ENCODE results near the gene SYCE3. TPM values are rescaled to one million over a fixed set of nuclear protein-coding genes. Genes with fewer than 3 reads are reported as not detected.
"Not testable (repeated sequence)": the region's sequence is repeated elsewhere in the genome, so short reads cannot be mapped to it uniquely, and the experiment has no call there.

The SYCE3 gene
- total RNA-seq, 2 experiments from 2014 or later: not detected

DNA sequence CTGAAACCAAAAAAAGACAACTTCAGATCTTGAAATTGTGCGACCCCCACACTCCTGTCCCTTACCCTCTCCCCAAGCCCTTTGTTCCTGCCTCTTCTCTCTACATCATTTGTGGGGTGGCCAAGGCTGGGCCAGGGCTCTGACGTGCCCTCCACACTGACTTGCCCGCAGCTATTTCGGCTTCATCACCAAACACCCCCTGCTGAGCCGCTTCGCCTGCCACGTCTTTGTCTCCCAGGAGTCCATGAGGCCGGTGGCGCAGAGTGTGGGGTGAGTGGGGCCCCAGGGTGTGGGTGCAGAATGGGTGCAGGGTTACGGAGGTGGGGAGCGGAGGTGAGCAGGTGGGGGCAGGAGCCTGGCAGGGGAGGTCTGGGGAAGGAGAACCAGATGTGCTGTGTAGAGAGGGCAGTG lies 47.3 kb upstream of the SYCE3 start:
- ChIA-PET POLR2A (no interaction called here), CTCF (no interaction called here)
- H3K4me1 Mint-ChIP-seq (ENCODE audit: low read depth): no peaks in the 10 kb centered on the region
- intact Hi-C loops (cut with micrococcal nuclease): no loop called here
- no peak overlapping the region for H3K4me3 Mint-ChIP-seq
- peaks cover 20% of the 10 kb centered on the region for H3K27me3 Mint-ChIP-seq
- H3K9me3 Mint-ChIP-seq: no peaks in the 10 kb centered on the region
- TF ChIP-seq, protein P1, sequence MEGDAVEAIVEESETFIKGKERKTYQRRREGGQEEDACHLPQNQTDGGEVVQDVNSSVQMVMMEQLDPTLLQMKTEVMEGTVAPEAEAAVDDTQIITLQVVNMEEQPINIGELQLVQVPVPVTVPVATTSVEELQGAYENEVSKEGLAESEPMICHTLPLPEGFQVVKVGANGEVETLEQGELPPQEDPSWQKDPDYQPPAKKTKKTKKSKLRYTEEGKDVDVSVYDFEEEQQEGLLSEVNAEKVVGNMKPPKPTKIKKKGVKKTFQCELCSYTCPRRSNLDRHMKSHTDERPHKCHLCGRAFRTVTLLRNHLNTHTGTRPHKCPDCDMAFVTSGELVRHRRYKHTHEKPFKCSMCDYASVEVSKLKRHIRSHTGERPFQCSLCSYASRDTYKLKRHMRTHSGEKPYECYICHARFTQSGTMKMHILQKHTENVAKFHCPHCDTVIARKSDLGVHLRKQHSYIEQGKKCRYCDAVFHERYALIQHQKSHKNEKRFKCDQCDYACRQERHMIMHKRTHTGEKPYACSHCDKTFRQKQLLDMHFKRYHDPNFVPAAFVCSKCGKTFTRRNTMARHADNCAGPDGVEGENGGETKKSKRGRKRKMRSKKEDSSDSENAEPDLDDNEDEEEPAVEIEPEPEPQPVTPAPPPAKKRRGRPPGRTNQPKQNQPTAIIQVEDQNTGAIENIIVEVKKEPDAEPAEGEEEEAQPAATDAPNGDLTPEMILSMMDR (IDR thresholded peaks at IDR 0.05): no peak
- H3K36me3 Mint-ChIP-seq (ENCODE audit: low read depth): no peaks in the 10 kb centered on the region
- ATAC-seq (no peak), DNase-seq (no peak)
- no peak overlapping the region for H3K27ac Mint-ChIP-seq

DNA sequence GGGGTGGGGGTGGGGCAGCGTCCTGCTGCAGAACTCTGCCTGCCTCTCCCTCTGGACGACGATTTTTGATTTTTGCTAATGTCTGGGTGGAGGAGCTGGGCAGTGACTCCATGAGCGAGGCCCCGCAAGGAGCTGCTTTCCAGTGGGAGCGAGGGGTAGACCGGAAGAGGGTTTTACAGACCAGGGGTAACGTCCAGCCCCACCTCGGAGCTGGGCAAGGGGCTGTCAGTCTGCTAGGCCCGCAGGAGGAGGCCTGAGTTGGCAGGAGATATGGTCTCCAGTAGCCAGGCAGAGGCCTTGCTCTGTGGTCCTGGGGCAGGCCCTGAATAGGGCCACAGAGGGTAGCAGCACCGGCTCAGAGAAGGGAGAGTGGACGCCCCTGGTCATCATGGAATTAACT lies 46.9 kb upstream of the SYCE3 start:
- Mint-ChIP-seq H3K27ac (no peak overlapping the region), H3K4me3 (no peak overlapping the region), H3K36me3 (ENCODE audit: low read depth) (no peaks in the 10 kb centered on the region), H3K4me1 (ENCODE audit: low read depth) (no peaks in the 10 kb centered on the region), H3K27me3 (peaks cover 20% of the 10 kb centered on the region), H3K9me3 (no peaks in the 10 kb centered on the region)
- ATAC-seq (no peak), DNase-seq (no peak)
- intact Hi-C loops (cut with micrococcal nuclease): no loop called here
- ChIA-PET CTCF (no interaction called here), POLR2A (interaction anchor here (1.0 kb wide), 1 partner anchor 12 kb away, joined by 3 read pairs; no protein-coding TSS in a partner anchor)
- TF ChIP-seq, protein P1 (IDR thresholded peaks at IDR 0.05): no peak

DNA sequence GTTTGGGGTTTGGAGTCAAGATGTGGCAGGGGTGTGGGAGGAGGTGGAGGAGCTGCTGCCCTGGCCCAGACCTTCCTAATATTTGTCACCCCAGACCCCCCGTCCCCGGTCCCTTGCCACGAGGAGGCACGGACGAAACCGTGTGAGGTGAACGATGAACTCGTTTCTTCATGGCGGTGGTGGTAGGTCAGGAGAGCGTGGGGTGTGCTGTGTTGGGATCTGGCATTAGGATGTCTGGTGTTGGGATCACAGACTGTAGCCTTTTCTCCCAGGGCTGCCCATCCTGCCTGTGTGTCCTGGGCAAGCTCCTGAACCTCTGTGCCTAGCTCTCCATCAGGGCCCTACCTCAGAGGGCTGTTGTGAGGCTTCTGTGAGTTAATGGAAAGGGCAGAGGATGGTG lies 46.3 kb upstream of the SYCE3 start:
- no peak for DNase-seq
- H3K9me3 Mint-ChIP-seq: no peaks in the 10 kb centered on the region
- no peaks in the 10 kb centered on the region for H3K4me1 Mint-ChIP-seq (ENCODE audit: low read depth)
- ChIA-PET POLR2A (interaction anchor here (1.0 kb wide), 2 partner anchors 12 to 25 kb away, joined by 3 read pairs; no protein-coding TSS in a partner anchor), CTCF (interaction anchor here (0.7 to 1.1 kb wide), 2 partner anchors 12 to 83 kb away, joined by 3 to 5 read pairs; no protein-coding TSS in a partner anchor)
- intact Hi-C loops (cut with micrococcal nuclease): no loop called here
- H3K36me3 Mint-ChIP-seq (ENCODE audit: low read depth): no peaks in the 10 kb centered on the region
- no peak for ATAC-seq
- H3K27ac Mint-ChIP-seq: no peak overlapping the region
- TF ChIP-seq, protein P1 (IDR thresholded peaks at IDR 0.05): no peak
- H3K27me3 Mint-ChIP-seq: peaks cover 18% of the 10 kb centered on the region
- H3K4me3 Mint-ChIP-seq: no peak overlapping the region

DNA sequence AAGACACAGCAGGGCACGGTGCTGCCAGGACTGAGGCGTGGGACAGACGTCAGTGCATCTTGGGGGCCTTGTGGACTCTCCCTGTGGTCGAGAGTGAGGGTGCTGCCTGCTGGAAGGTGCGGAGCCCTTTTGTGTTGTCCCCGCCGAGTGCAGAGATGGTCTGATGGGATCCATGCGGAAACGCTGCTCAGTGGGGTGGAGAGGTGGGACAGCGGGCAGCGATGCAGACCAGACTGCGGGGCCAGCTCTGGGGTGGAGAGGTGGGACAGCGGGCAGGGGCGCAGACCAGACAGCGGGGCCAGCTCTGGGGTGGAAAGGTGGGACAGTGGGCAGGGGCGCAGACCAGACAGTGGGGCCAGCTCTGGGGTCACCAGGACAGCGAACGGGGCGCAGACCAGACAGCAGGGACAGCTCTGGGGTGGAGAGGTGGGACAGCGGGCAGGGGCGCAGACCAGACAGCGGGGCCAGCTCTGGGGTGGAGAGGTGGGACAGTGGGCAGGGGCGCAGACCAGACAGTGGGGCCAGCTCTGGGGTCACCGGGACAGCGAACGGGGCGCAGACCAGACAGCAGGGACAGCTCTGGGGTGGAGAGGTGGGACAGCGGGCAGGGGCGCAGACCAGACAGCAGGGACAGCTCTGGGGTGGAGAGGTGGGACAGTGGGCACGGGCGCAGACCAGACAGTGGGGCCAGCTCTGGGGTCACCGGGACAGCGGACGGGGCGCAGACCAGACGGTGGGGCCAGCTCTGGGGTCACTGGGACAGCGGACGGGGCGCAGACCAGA lies 45.5 kb upstream of the SYCE3 start:
- CTCF ChIA-PET: interaction anchor here (0.7 to 1.1 kb wide), 2 partner anchors 12 to 82 kb away, joined by 3 to 5 read pairs; no protein-coding TSS in a partner anchor
- ATAC-seq; H3K9me3 Mint-ChIP-seq; H3K4me3 Mint-ChIP-seq; H3K27ac Mint-ChIP-seq; H3K4me1 Mint-ChIP-seq (ENCODE audit: low read depth); H3K36me3 Mint-ChIP-seq (ENCODE audit: low read depth); DNase-seq; intact Hi-C loops (cut with micrococcal nuclease): not testable (repeated sequence)
- H3K27me3 Mint-ChIP-seq: peaks cover 20% of the 10 kb centered on the region
- POLR2A ChIA-PET: interaction anchor here (1.0 kb wide), 2 partner anchors 13 to 24 kb away, joined by 3 read pairs; no protein-coding TSS in a partner anchor

DNA sequence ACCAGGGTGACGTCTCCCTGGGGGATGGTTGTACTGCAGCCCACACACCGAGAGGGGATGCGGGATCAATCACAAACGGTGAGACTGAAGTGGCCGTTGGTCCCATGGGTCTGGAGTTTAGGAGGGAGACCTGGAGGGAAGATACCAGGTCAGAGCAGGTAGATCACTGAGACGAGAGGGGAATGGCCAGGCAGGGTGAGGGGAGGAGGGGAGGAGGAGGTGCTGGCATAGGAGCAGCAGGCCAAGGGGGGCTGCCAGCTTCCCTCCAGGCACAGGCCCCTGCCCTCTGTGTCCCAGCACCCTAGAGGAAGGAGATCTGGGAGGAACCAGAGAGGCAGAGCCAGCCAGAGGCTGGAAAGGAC lies 44.9 kb upstream of the SYCE3 start:
- POLR2A ChIA-PET: no interaction called here

More for the DNA sequence above, 44.9 kb upstream of the SYCE3 start:
- no peaks in the 10 kb centered on the region for H3K4me1 Mint-ChIP-seq (ENCODE audit: low read depth)
- TF ChIP-seq, protein P1 (IDR thresholded peaks at IDR 0.05): no peak
- DNase-seq: no peak
- H3K36me3 Mint-ChIP-seq (ENCODE audit: low read depth): no peaks in the 10 kb centered on the region
- H3K9me3 Mint-ChIP-seq: no peaks in the 10 kb centered on the region
- CTCF ChIA-PET: no interaction called here
- H3K27me3 Mint-ChIP-seq: peaks cover 23% of the 10 kb centered on the region
- intact Hi-C loops (cut with micrococcal nuclease): no loop called here
- no peak overlapping the region for H3K27ac Mint-ChIP-seq
- ATAC-seq: no peak
- H3K4me3 Mint-ChIP-seq: no peak overlapping the region
